ENCODE data around the gene ZNF678. TPM values are rescaled to one million over a fixed set of nuclear protein-coding genes. Genes with fewer than 3 reads are reported as not detected.

Gene ZNF678
- total and polyA plus RNA-seq, 9 of the 15 experiments (the other 6 are each of a cell fraction or from before 2014, with no cell fraction given) = 3.0 to 16.8 (median 8.0) TPM

DNA sequence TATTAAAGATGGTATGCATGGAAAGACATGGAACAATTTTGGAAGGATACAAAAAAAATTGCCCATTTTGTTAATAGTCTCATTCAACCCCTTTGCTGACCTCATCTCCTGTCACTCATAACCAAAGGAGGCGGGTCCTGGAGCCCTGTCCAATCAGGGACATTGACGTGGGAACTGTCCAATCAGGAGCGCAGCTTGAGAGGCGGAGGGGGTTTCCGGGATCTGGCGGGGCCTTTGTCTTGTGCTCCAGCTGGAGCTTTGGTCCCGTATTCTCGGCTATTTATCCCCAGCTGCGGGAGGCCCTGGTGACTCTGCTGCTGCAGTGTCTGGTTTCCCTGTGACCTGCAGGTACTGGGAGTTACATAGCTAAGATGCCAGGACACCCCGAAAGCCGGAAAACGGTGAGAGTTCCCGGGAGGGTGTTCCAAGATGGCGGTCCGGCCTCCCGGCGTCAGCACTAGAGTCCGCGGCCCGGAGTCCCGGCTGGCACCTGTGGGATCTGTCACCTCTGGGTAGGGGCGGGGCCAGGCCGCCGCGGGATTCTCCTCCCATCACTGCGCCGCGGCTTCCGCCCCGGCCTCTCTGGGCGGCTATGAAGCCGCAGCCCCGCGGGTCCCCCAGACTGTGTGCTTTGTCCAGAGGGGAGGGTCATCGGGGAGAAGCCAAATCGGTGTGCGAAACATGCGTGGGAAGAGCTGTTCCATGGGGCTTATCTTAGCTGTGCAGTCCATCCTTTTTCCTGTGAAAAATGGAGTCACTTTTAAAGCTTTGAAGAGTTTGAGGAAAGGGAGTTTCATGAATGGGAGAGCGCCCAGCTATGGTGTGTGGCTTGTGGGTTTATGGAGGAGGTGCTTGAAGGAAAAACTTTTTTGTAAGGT, at the start of gene ZNF678 (continued):
- TF ChIP-seq REST (IDR thresholded peaks at IDR 0.05; ENCODE audit: borderline replicate concordance) (no peak), REST (CRISPR knock-in tag; IDR thresholded peaks at IDR 0.05; ENCODE audit: low read depth) (no peak; the same call in 1 of the 2 replicates), GATAD2B (IDR thresholded peaks at IDR 0.05; ENCODE audit: borderline replicate concordance) (no peak), CHD4 (IDR thresholded peaks at IDR 0.05; ENCODE audit: insufficient read depth, insufficient replicate concordance, low read depth, low read length, poor library complexity, severe bottlenecking) (no peak), ZNF766 (CRISPR knock-in tag; conservative IDR thresholded peaks at IDR 0.05) (0 out of 2 replicates have a peak, but pooled peaks have one; percentile 32), SUPT5H (IDR thresholded peaks at IDR 0.05) (peak; percentile 81), CHD2 (IDR thresholded peaks at IDR 0.05; ENCODE audit: low read depth, low read length) (peak; percentile 78), CREB1 (IDR thresholded peaks at IDR 0.05) (peak; percentile 54), CREB1 (CRISPR knock-in tag; IDR thresholded peaks at IDR 0.05) (peak; percentile 68), FUS (optimal IDR thresholded peaks at IDR 0.05; ENCODE audit: low read depth, low read length) (no peak), CREM (IDR thresholded peaks at IDR 0.05; ENCODE audit: low read depth) (peak; percentile 45), ZNF212 (CRISPR knock-in tag; IDR thresholded peaks at IDR 0.05) (0 out of 2 replicates have a peak, but pooled peaks have one; percentile 55), TEAD4 (IDR thresholded peaks at IDR 0.05; ENCODE audit: low read length) (peak; percentile 84), TEAD4 (CRISPR knock-in tag; IDR thresholded peaks at IDR 0.05; ENCODE audit: borderline replicate concordance) (no peak), SP1 (CRISPR knock-in tag; IDR thresholded peaks at IDR 0.05) (peak; percentile 44), ZEB2 (IDR thresholded peaks at IDR 0.05) (peak; percentile 62; the same call in 1 of the 2 replicates)
- TF ChIP-seq, protein P1, sequence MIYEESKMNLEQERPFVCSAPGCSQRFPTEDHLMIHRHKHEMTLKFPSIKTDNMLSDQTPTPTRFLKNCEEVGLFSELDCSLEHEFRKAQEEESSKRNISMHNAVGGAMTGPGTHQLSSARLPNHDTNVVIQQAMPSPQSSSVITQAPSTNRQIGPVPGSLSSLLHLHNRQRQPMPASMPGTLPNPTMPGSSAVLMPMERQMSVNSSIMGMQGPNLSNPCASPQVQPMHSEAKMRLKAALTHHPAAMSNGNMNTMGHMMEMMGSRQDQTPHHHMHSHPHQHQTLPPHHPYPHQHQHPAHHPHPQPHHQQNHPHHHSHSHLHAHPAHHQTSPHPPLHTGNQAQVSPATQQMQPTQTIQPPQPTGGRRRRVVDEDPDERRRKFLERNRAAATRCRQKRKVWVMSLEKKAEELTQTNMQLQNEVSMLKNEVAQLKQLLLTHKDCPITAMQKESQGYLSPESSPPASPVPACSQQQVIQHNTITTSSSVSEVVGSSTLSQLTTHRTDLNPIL (CRISPR knock-in tag; IDR thresholded peaks at IDR 0.05) = no peak
- TF ChIP-seq, protein P2, sequence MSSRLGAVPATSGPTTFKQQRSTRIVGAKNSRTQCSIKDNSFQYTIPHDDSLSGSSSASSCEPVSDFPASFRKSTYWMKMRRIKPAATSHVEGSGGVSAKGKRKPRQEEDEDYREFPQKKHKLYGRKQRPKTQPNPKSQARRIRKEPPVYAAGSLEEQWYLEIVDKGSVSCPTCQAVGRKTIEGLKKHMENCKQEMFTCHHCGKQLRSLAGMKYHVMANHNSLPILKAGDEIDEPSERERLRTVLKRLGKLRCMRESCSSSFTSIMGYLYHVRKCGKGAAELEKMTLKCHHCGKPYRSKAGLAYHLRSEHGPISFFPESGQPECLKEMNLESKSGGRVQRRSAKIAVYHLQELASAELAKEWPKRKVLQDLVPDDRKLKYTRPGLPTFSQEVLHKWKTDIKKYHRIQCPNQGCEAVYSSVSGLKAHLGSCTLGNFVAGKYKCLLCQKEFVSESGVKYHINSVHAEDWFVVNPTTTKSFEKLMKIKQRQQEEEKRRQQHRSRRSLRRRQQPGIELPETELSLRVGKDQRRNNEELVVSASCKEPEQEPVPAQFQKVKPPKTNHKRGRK (tag; IDR thresholded peaks at IDR 0.05) = no peak

All from K562 (cell line).